ENCODE measurements around the gene IMMT. TPM values are rescaled to one million over a fixed set of nuclear protein-coding genes. Genes with fewer than 3 reads are reported as not detected.

Gene IMMT
- total RNA-seq, 1 experiment from 2014 or later: 172 TPM

DNA sequence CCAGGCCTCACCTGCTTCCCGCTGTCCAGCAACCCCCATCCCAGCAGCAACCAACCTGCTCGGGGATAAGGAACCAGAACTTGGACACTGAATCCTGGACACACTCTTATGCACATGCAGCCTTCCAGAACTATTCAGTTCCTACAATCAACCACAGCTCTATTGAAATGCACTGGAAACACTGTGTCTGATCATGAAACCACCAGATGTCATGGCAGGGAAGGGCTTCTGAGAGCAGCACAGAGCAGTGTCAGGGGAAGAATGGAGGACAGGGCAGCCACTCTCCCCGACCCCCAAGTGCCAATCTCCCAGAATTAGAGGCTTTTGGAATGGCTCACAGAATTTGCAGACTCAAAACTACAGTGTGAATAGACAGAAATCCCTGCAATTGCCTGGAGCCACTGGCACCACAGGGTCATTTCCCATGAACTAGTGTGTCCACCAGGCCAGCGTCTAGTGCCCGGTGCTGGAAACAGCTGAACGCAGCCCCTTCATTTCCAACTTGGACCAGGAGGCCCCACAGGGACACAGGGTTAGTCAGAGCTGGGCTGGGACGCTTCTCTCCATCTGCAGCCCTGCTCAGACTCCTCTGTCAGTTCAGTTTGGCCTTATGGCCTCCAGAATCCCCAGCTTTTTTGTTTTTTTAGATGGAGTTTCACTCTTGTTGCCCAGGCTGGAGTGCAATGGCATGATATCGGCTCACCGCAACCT, 29.5 kb upstream of the IMMT start:
- intact Hi-C loops (cut with micrococcal nuclease; ENCODE audit: unreplicated experiment): no loop called here
- Histone ChIP-seq H3K9me3 (ENCODE audit: low read depth, low read length, poor library complexity, severe bottlenecking) (no peaks in the 10 kb centered on the region), H3K4me3 (ENCODE audit: low read depth, low read length, poor library complexity, severe bottlenecking) (no peak overlapping the region), H3K4me1 (ENCODE audit: insufficient read depth, low read length, poor library complexity, severe bottlenecking) (peaks cover 12% of the 10 kb centered on the region), H3K27ac (ENCODE audit: low read depth, low read length, poor library complexity, severe bottlenecking) (no peak overlapping the region), H3K27me3 (replicated peaks; ENCODE audit: insufficient read depth, low read depth, low read length, poor library complexity) (no peaks in the 10 kb centered on the region), H3K36me3 (ENCODE audit: insufficient read depth, low read length, poor library complexity, severe bottlenecking) (no peaks in the 10 kb centered on the region)
- ChIA-PET POLR2A (ENCODE audit: low non-redundant PET) (no interaction called here), CTCF (interaction anchor here (0.6 kb wide), 1 partner anchor 102 kb away, joined by 9 read pairs; no protein-coding TSS in a partner anchor)
- no peak for DNase-seq (ENCODE audit: low spot score)
- TF ChIP-seq, protein P1, sequence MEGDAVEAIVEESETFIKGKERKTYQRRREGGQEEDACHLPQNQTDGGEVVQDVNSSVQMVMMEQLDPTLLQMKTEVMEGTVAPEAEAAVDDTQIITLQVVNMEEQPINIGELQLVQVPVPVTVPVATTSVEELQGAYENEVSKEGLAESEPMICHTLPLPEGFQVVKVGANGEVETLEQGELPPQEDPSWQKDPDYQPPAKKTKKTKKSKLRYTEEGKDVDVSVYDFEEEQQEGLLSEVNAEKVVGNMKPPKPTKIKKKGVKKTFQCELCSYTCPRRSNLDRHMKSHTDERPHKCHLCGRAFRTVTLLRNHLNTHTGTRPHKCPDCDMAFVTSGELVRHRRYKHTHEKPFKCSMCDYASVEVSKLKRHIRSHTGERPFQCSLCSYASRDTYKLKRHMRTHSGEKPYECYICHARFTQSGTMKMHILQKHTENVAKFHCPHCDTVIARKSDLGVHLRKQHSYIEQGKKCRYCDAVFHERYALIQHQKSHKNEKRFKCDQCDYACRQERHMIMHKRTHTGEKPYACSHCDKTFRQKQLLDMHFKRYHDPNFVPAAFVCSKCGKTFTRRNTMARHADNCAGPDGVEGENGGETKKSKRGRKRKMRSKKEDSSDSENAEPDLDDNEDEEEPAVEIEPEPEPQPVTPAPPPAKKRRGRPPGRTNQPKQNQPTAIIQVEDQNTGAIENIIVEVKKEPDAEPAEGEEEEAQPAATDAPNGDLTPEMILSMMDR (conservative IDR thresholded peaks at IDR 0.05; ENCODE audit: low read depth, low read length): no peak
- TF ChIP-seq EZH2 (IDR thresholded peaks at IDR 0.05; ENCODE audit: borderline replicate concordance, low read depth, low read length, poor library complexity, severe bottlenecking): no peak
- BruUV-seq (replicated peaks): no TSS peak

DNA sequence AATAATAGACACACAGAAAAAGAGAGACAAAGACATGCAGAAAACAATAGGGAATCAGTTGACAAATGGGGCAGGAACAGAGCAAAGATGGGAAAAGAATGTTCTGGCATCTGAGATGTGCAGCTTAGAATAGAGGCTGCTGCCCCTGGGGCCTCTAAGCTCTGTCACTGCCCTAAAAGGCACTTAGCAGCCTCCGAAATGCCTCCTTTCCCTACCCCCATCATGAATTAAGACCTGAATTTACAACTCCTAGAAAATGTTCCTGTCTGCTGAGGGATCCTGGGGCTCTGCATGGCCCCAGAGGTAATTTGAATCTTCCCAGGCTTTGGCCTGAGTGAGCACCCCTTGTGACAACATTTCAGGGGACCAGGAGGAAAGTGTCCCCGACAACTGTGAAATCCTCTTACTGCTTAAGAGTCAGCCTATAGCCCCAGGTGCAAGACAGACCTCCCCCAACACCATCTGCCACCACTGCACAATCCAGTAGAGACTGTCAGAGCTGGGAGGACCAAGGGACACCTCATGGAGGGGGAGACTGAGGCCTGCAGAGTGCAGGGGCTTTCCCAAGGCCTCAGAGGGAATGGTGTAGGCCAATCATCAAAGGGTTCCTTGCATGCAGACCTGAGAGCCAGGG, 28.8 kb upstream of the IMMT start:
- Histone ChIP-seq H3K4me1 (ENCODE audit: insufficient read depth, low read length, poor library complexity, severe bottlenecking) (peaks cover 12% of the 10 kb centered on the region), H3K4me3 (ENCODE audit: low read depth, low read length, poor library complexity, severe bottlenecking) (no peak overlapping the region), H3K9me3 (ENCODE audit: low read depth, low read length, poor library complexity, severe bottlenecking) (no peaks in the 10 kb centered on the region), H3K27me3 (replicated peaks; ENCODE audit: insufficient read depth, low read depth, low read length, poor library complexity) (no peaks in the 10 kb centered on the region), H3K36me3 (ENCODE audit: insufficient read depth, low read length, poor library complexity, severe bottlenecking) (no peaks in the 10 kb centered on the region), H3K27ac (ENCODE audit: low read depth, low read length, poor library complexity, severe bottlenecking) (no peak overlapping the region)
- no peak for DNase-seq (ENCODE audit: low spot score)
- CTCF ChIA-PET: no interaction called here
- BruUV-seq (replicated peaks): no TSS peak
- POLR2A ChIA-PET (ENCODE audit: low non-redundant PET): no interaction called here
- TF ChIP-seq, protein P1 (conservative IDR thresholded peaks at IDR 0.05; ENCODE audit: low read depth, low read length): no peak
- TF ChIP-seq EZH2 (IDR thresholded peaks at IDR 0.05; ENCODE audit: borderline replicate concordance, low read depth, low read length, poor library complexity, severe bottlenecking): no peak
- intact Hi-C loops (cut with micrococcal nuclease; ENCODE audit: unreplicated experiment): loop anchor here (2.0 kb wide), 1 partner anchor 73 kb away; no protein-coding TSS in a partner anchor

DNA sequence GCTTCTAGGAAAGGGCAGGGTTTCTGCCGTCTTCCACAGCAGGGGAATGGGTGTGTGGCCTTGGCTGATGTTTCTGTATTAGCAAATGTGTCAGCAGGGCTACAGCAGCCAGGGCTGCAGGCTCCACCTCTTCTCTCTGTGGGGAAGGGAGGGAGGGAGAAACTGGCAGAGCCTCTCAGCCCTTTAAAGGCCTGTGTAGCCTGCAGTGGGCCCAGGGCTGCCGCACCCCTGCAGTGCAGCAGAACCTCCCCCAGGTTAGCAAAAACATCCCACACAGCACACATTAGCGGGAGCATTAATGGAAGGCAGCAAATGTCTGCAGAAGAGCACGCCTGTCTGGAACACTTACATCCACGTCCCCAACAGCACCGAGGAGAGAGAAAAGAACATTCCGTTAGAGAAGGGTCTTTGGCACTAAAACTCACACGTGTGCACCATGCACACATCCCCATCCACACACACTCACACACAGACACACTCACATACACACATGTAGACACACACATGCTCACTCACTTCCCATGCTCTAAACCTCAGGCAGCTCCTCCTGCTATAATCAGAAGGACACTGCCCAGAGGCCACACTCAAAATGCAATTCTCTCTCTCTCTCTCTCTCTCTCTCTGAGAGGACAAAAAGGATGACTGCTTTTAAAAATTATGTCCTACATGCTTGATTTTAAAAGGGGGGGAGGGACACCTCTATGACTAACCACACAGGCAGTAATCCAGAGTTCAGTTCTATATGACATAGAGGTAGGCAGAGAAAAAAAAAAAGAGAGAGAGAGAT, 28.1 kb upstream of the IMMT start:
- ChIA-PET POLR2A (ENCODE audit: low non-redundant PET) (interaction anchor here (0.7 kb wide), 1 partner anchor 191 kb away, joined by 6 read pairs; no protein-coding TSS in a partner anchor), CTCF (no interaction called here)
- H3K27ac ChIP-seq (ENCODE audit: low read depth, low read length, poor library complexity, severe bottlenecking): no peak overlapping the region
- intact Hi-C loops (cut with micrococcal nuclease; ENCODE audit: unreplicated experiment): loop anchor here (2.0 kb wide), 1 partner anchor 73 kb away; no protein-coding TSS in a partner anchor
- H3K27me3 ChIP-seq (replicated peaks; ENCODE audit: insufficient read depth, low read depth, low read length, poor library complexity): no peaks in the 10 kb centered on the region
- H3K4me3 ChIP-seq (ENCODE audit: low read depth, low read length, poor library complexity, severe bottlenecking): no peak overlapping the region
- BruUV-seq (replicated peaks): no TSS peak
- TF ChIP-seq, protein P1 (conservative IDR thresholded peaks at IDR 0.05; ENCODE audit: low read depth, low read length): no peak
- no peak for DNase-seq (ENCODE audit: low spot score)
- H3K4me1 ChIP-seq (ENCODE audit: insufficient read depth, low read length, poor library complexity, severe bottlenecking): peaks cover 12% of the 10 kb centered on the region
- H3K9me3 ChIP-seq (ENCODE audit: low read depth, low read length, poor library complexity, severe bottlenecking): no peaks in the 10 kb centered on the region
- H3K36me3 ChIP-seq (ENCODE audit: insufficient read depth, low read length, poor library complexity, severe bottlenecking): no peaks in the 10 kb centered on the region

All from A673 (cell line).